ENCODE results near the gene IL6.
"Not testable (repeated sequence)": the region's sequence is repeated elsewhere in the genome, so short reads cannot be mapped to it uniquely, and the experiment has no call there.

The IL6 gene

DNA sequence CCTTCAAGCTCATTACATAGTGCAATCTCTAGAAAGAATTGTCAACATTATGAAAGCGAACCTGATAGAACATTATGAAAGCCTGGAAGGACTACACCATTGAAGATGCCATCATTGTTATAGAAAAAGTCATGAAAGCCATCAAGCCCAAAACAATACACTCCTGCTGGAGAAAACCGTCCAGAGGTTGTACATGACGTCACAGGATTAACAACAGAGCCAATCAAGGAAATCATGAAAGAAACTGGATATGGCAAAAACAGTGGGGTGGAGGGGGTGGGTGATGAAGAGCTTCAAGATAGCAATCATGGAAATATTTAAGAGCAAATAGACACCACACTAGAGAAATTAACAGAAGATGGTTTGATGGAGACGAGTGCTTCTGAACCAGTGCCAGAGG lies 50.0 kb downstream of the IL6 start:
- Histone ChIP-seq H3K4me3 (ENCODE audit: low read depth, low read length, poor library complexity, severe bottlenecking) (no peak overlapping the region), H3K27ac (ENCODE audit: low read depth, low read length, poor library complexity, severe bottlenecking) (no peak overlapping the region), H3K4me1 (ENCODE audit: insufficient read depth, low read length, severe bottlenecking) (no peaks in the 10 kb centered on the region), H3K9ac (ENCODE audit: low read length) (no peak overlapping the region), H3K4me2 (ENCODE audit: low read length) (no peak overlapping the region), H3F3A (ENCODE audit: insufficient read depth, low read length) (no peaks in the 10 kb centered on the region), H4K20me1 (ENCODE audit: insufficient read depth, low read length) (no peaks in the 10 kb centered on the region), H3K9me3 (ENCODE audit: low read length) (no peaks in the 10 kb centered on the region), H3K36me3 (ENCODE audit: insufficient read depth, low read length) (no peaks in the 10 kb centered on the region), H3K27me3 (ENCODE audit: insufficient read depth, low read length) (no peaks in the 10 kb centered on the region), H2AFZ (ENCODE audit: low read length) (no peak overlapping the region), H3K9me2 (ENCODE audit: low read depth, low read length) (no peaks in the 10 kb centered on the region), H3K79me2 (ENCODE audit: insufficient read depth, low read length) (no peaks in the 10 kb centered on the region)
- TF ChIP-seq EZH2 (IDR thresholded peaks at IDR 0.05; ENCODE audit: borderline replicate concordance, low read length) (no peak), CTCF (IDR thresholded peaks at IDR 0.05; ENCODE audit: low read length) (no peak)

DNA sequence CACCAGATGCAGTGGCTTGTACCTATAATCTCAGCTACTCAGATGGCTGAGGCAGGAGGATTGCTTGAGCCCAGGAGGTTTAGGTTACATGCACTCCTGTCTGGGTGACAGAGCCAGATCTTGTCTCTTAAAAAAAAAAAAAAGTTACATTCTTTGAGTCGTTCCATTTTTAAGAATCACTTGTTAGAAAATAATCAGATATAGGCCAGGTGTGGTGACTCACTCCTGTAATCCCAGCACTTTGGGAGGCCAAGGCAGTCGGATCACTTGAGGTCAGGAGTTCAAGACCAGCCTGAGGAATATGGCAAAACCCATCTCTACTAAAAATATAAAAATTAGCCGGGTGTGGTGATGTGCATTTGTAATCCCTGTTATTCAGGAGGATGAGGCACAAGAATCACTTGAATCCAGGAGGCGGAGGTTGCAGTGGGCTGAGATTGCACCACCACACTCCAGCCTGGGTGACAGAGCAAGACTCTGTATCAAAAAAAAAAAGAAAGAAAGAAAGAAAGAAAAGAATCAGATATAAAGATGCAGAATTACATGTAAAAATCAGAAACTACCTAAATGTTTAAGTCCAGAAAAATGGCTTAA lies 52.8 kb downstream of the IL6 start:
- H2AFZ ChIP-seq (ENCODE audit: low read length); H3K9ac ChIP-seq (ENCODE audit: low read length); H3K36me3 ChIP-seq (ENCODE audit: insufficient read depth, low read length); H3K79me2 ChIP-seq (ENCODE audit: insufficient read depth, low read length); H3K4me3 ChIP-seq (ENCODE audit: low read depth, low read length, poor library complexity, severe bottlenecking); H4K20me1 ChIP-seq (ENCODE audit: insufficient read depth, low read length); H3K9me3 ChIP-seq (ENCODE audit: low read length); H3K9me2 ChIP-seq (ENCODE audit: low read depth, low read length); H3F3A ChIP-seq (ENCODE audit: insufficient read depth, low read length); H3K27ac ChIP-seq (ENCODE audit: low read depth, low read length, poor library complexity, severe bottlenecking); H3K4me1 ChIP-seq (ENCODE audit: insufficient read depth, low read length, severe bottlenecking); H3K27me3 ChIP-seq (ENCODE audit: insufficient read depth, low read length); H3K4me2 ChIP-seq (ENCODE audit: low read length): not testable (repeated sequence)

GRCh38 chr7:22781230-22781711 lies 54.3 kb downstream of the IL6 start:
- Histone ChIP-seq H3K4me2 (ENCODE audit: low read length) (no peak overlapping the region), H3K9me2 (ENCODE audit: low read depth, low read length) (no peaks in the 10 kb centered on the region), H2AFZ (ENCODE audit: low read length) (no peak overlapping the region), H3K4me3 (ENCODE audit: low read depth, low read length, poor library complexity, severe bottlenecking) (no peak overlapping the region), H3K27ac (ENCODE audit: low read depth, low read length, poor library complexity, severe bottlenecking) (no peak overlapping the region), H3F3A (ENCODE audit: insufficient read depth, low read length) (no peaks in the 10 kb centered on the region), H3K27me3 (ENCODE audit: insufficient read depth, low read length) (no peaks in the 10 kb centered on the region), H4K20me1 (ENCODE audit: insufficient read depth, low read length) (no peaks in the 10 kb centered on the region), H3K4me1 (ENCODE audit: insufficient read depth, low read length, severe bottlenecking) (no peaks in the 10 kb centered on the region), H3K9me3 (ENCODE audit: low read length) (no peaks in the 10 kb centered on the region), H3K9ac (ENCODE audit: low read length) (no peak overlapping the region), H3K79me2 (ENCODE audit: insufficient read depth, low read length) (no peaks in the 10 kb centered on the region), H3K36me3 (ENCODE audit: insufficient read depth, low read length) (no peaks in the 10 kb centered on the region)
- TF ChIP-seq CTCF (IDR thresholded peaks at IDR 0.05; ENCODE audit: low read length) (no peak), EZH2 (IDR thresholded peaks at IDR 0.05; ENCODE audit: borderline replicate concordance, low read length) (no peak)

All from OCI-LY1 (cell line).